Endothelial cell of umbilical vein (primary cell): Measurements from ENCODE around the gene NOL12. TPM values are rescaled to one million over a fixed set of nuclear protein-coding genes. Genes with fewer than 3 reads are reported as not detected.

Experiments used
- BruUV-seq: library from RNA; stranded (reverse); fragments of 400-500 nt; replicated peaks from 2 replicates; lab custom pipeline; 2021; lab: Mats Ljungman, UMichigan
- CTCF ChIA-PET: fragments of 300-600, 350-600 bp; sonication (Branson Sonifier 250); formaldehyde crosslinking; loops from one replicate; lab custom pipeline; 2021; ENCODE audit warnings: antibody characterized with exemption, inconsistent platforms; lab: Charles Lee
- POLR2A ChIA-PET: fragments of 300-600, 350-600 bp; sonication (Branson Sonifier 250); formaldehyde crosslinking; loops from one replicate; lab custom pipeline; 2021; ENCODE audit warnings: antibody characterized with exemption, inconsistent platforms; lab: Charles Lee
- DNase-seq: peaks from one replicate; pipeline ENCODE4 v3.0.0-alpha.2; 2011; ENCODE audit warnings: low read depth, low spot score
- FAIRE-seq: peaks from 2 replicates; lab custom pipeline; 2011; peaks lifted over from hg19 to GRCh38; lab: Jason Lieb, UNC
- H2AFZ ChIP-seq: 2 replicates; pipeline ENCODE4 v1.6.0; 2012; ENCODE audit warnings: low read depth, low read length, control low read depth, inconsistent platforms
- H3K27ac ChIP-seq: 2 replicates; pipeline ENCODE4 v1.5.1; 2011; ENCODE audit warnings: low read depth, mild to moderate bottlenecking, control low read depth, low read length, moderate library complexity; ENCODE audit not compliant: insufficient read depth
- H3K27me3 ChIP-seq, 2 experiments: 2 replicates each; pipeline versions ENCODE4 v1.6.0 to v1.6.1; 2011; ENCODE audit warnings: low read length in 2 of 2, mixed read lengths in 1 of 2; ENCODE audit not compliant: control insufficient read depth in 2 of 2, insufficient read depth in 2 of 2
- H3K36me3 ChIP-seq, 2 experiments: 2 replicates in 1 of 2; 3 replicates in 1 of 2; pipeline ENCODE4 v1.5.1; 2011; ENCODE audit warnings: low read length in 2 of 2, mild to moderate bottlenecking in 1 of 2, moderate library complexity in 1 of 2; ENCODE audit not compliant: control insufficient read depth in 2 of 2, insufficient read depth in 2 of 2; ENCODE audit errors: extremely low read depth in 1 of 2
- H3K4me1 ChIP-seq: 3 replicates; pipeline ENCODE4 v1.5.1; 2011; ENCODE audit warnings: mild to moderate bottlenecking, low read length; ENCODE audit not compliant: control insufficient read depth, insufficient read depth; ENCODE audit errors: extremely low read depth
- H3K4me2 ChIP-seq: 2 replicates; pipeline ENCODE4 v1.6.1; 2011; ENCODE audit warnings: low read length, control low read depth, mixed read lengths; ENCODE audit not compliant: insufficient read depth
- H3K4me3 ChIP-seq, 3 experiments: fragments of 200-600 bp in 1 of 3; sonication (generic), shearing (Covaris generic) in 1 of 3; replicated peaks in 1 of 3; 2 replicates each; pipeline ENCODE4 v1.5.1; 2011 to 2016; ENCODE audit warnings: control low read depth in 3 of 3, low read length in 3 of 3, mild to moderate bottlenecking in 2 of 3, inconsistent platforms in 1 of 3, low read depth in 1 of 3, moderate library complexity in 1 of 3; ENCODE audit not compliant: insufficient read depth in 1 of 3
- H3K79me2 ChIP-seq: 2 replicates; pipeline ENCODE4 v1.6.0; 2012; ENCODE audit warnings: low read length, inconsistent platforms; ENCODE audit not compliant: control insufficient read depth, insufficient read depth
- H3K9ac ChIP-seq: replicated peaks from 2 replicates; pipeline ENCODE3; 2011; ENCODE audit warnings: low read length, control low read depth; ENCODE audit not compliant: insufficient read depth; ENCODE audit errors: extremely low read depth
- H3K9me1 ChIP-seq: replicated peaks from 3 replicates; pipeline ENCODE4 v1.6.0; 2011; ENCODE audit warnings: mild to moderate bottlenecking, low read length; ENCODE audit not compliant: control insufficient read depth, insufficient read depth; ENCODE audit errors: extremely low read depth
- H3K9me3 ChIP-seq: replicated peaks from 2 replicates; pipeline ENCODE4 v1.5.1; 2012; ENCODE audit warnings: low read length, inconsistent platforms; ENCODE audit not compliant: control insufficient read depth, insufficient read depth
- H4K20me1 ChIP-seq: replicated peaks from 2 replicates; pipeline ENCODE3; 2011; ENCODE audit warnings: mild to moderate bottlenecking, low read length; ENCODE audit not compliant: control insufficient read depth, insufficient read depth; ENCODE audit errors: extremely low read depth
- GATA2 ChIP-seq: IDR thresholded peaks from 2 replicates; pipeline ENCODE4 v1.7.0; 2011; ENCODE audit warnings: low read depth, mild to moderate bottlenecking, moderate library complexity, mixed read lengths, low read length; ENCODE audit not compliant: insufficient read length, insufficient read depth
- JUN ChIP-seq: IDR thresholded peaks from 2 replicates; pipeline ENCODE4 v1.6.1; 2011; ENCODE audit warnings: borderline replicate concordance, low read depth; ENCODE audit not compliant: insufficient read length, insufficient read depth
- MYC ChIP-seq: IDR thresholded peaks from one replicate; pipeline ENCODE4 v1.6.1; 2011; ENCODE audit warnings: mild to moderate bottlenecking, low read depth, low read length
- POLR2A ChIP-seq: IDR thresholded peaks from 2 replicates; pipeline ENCODE4 v1.6.1; 2012; ENCODE audit warnings: low read depth, mild to moderate bottlenecking, control low read depth, low read length
- POLR2AphosphoS5 ChIP-seq: IDR thresholded peaks from 2 replicates; pipeline ENCODE4 v1.6.1; 2012; ENCODE audit warnings: low read depth, mild to moderate bottlenecking, control low read depth, low read length, moderate library complexity; ENCODE audit not compliant: insufficient read depth
- dilution Hi-C: fragments of 300-500 bp; cut with MboI; formaldehyde crosslinking; loops from one replicate; pipeline ENCODE4 v1.15.0; 2019; ENCODE audit warnings: low sequenced_read_pairs; ENCODE audit not compliant: extremely low pct_ligation_motif_present
- intact Hi-C: fragments of 100-400 bp; cut with micrococcal nuclease; formaldehyde crosslinking; loops from one replicate; pipeline ENCODE4 v1.10.0; 2022
- polyA plus RNA-seq, 4 experiments: library from polyadenylated mRNA; depleted of rRNA in 3 of 4; stranded (reverse) in 3 of 4; unstranded in 1 of 4; fragments of >200 nt; gene quantifications; 2 replicates each; pipeline versions ENCODE4 v1.2.1 to v1.2.3, GENCODE V29; 2011 to 2012; ENCODE audit warnings: missing spikeins in 1 of 4
- total RNA-seq: library from RNA; stranded (reverse); gene quantifications from 2 replicates; pipeline ENCODE4 v1.2.3, GENCODE V29; 2021
- TF ChIP-seq, protein P1 (sequence below), 2 donors: IDR thresholded peaks; 1 replicate in 1 of 2; 2 replicates in 1 of 2; pipeline ENCODE4 v1.5.1; 2011; ENCODE audit warnings: low read length in 2 of 2, mild to moderate bottlenecking in 2 of 2, moderate library complexity in 2 of 2, control low read depth in 1 of 2, inconsistent platforms in 1 of 2, low read depth in 1 of 2; ENCODE audit not compliant: insufficient read depth in 1 of 2; ENCODE audit errors: extremely low read depth in 1 of 2
- TF ChIP-seq, protein P2 (sequence below): IDR thresholded peaks from 2 replicates; pipeline ENCODE4 v1.6.1; 2011; ENCODE audit not compliant: insufficient read depth, insufficient read length

The NOL12 gene
- total and polyA plus RNA-seq, 2 donors (not counting 3 experiments of a cell fraction or from before 2014, with no cell fraction given), result 23.2 to 29.1 TPM

DNA sequence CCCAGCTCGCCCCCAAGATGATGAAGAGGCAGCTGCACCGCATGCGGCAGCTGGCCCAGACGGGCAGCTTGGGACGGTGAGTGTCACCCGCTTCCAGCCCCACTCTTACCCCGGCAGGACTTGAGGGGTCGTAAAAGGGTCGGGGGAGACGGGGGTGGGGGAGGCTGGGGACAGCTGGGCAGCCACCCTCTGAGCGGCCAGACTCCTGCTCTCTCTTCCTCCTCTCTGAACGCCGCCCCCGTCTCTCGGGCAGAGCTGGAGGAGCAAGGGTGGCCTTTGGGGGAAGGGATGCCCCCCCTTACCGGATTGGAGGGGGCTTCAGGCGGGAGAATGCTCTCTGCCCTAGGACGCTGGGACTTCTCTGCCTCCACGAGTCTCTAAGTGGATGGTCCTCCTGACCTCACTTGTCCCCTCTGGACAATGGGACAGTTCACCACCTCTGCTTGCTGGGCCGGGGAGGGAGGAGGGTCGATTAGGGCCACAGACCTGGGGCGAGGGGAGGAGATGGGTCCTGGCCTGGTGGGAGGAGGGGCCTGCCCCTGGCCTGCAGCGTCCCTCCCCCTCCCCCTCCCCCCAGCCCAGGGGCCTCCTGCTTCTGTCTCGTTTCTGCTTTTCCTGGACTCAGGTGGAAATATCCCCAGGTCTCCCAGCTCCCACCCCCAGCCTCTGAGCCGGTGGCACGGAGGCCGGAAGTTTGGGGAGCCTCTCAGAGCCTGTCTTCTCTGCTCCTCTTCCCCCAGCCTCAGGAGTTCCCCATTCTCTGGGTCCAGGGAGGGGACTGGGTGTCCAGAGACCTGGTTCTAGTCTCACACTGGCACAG, 46.2 kb upstream of the NOL12 start:
- H3K79me2 ChIP-seq, result no peaks in the 10 kb centered on the region
- peak overlapping the region in 2 of 3 experiments; percentile 30 to 38 for H3K4me3 ChIP-seq
- H3K4me1 ChIP-seq, result peaks cover 2% of the 10 kb centered on the region
- ChIA-PET POLR2A (interaction anchor here (0.7 kb wide), 1 partner anchor 35 kb away, joined by 8 read pairs; the partner anchor contains the start of gene LGALS1), CTCF (interaction anchor here (0.6 to 1.5 kb wide), 4 partner anchors 11 to 153 kb away, joined by 3 to 5 read pairs (median 3); no protein-coding TSS in a partner anchor)
- BruUV-seq, result no TSS peak
- no peaks in the 10 kb centered on the region for H3K27me3 ChIP-seq
- peak overlapping the region; percentile 62 for H2AFZ ChIP-seq
- intact Hi-C loops, result no loop called here
- H3K36me3 ChIP-seq, result no peaks in the 10 kb centered on the region
- peak overlapping the region; percentile 20 for H3K9ac ChIP-seq
- H3K27ac ChIP-seq, result no peak overlapping the region
- DNase-seq, result no peak
- peak overlapping the region; percentile 39 for H3K4me2 ChIP-seq
- TF ChIP-seq, protein P1, sequence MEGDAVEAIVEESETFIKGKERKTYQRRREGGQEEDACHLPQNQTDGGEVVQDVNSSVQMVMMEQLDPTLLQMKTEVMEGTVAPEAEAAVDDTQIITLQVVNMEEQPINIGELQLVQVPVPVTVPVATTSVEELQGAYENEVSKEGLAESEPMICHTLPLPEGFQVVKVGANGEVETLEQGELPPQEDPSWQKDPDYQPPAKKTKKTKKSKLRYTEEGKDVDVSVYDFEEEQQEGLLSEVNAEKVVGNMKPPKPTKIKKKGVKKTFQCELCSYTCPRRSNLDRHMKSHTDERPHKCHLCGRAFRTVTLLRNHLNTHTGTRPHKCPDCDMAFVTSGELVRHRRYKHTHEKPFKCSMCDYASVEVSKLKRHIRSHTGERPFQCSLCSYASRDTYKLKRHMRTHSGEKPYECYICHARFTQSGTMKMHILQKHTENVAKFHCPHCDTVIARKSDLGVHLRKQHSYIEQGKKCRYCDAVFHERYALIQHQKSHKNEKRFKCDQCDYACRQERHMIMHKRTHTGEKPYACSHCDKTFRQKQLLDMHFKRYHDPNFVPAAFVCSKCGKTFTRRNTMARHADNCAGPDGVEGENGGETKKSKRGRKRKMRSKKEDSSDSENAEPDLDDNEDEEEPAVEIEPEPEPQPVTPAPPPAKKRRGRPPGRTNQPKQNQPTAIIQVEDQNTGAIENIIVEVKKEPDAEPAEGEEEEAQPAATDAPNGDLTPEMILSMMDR (IDR thresholded peaks at IDR 0.05; ENCODE audit: extremely low read depth in 1 of 2, insufficient read depth in 1 of 2, low read depth in 1 of 2, low read length in 2 of 2), result no peak
- TF ChIP-seq GATA2 (no peak), JUN (no peak), MYC (no peak), POLR2A (no peak), POLR2AphosphoS5 (no peak)
- TF ChIP-seq, protein P2, sequence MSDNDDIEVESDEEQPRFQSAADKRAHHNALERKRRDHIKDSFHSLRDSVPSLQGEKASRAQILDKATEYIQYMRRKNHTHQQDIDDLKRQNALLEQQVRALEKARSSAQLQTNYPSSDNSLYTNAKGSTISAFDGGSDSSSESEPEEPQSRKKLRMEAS, result no peak
- no peaks in the 10 kb centered on the region for H3K9me3 ChIP-seq
- H3K9me1 ChIP-seq, result no peaks in the 10 kb centered on the region
- dilution Hi-C loops, result no loop called here
- no peaks in the 10 kb centered on the region for H4K20me1 ChIP-seq
- no peak for FAIRE-seq
